IMR-90 (cell line): ENCODE measurements around the gene GLO1. TPM values are rescaled to one million over a fixed set of nuclear protein-coding genes. Genes with fewer than 3 reads are reported as not detected.

Source experiments
- ATAC-seq: fragments of 200-7000 bp; cut with Tn5 transposase; 2 replicates; pipeline ENCODE4 v1.9.1; 2020; ENCODE audit warnings: low read depth, mild to moderate bottlenecking, moderate library complexity
- BruUV-seq: library from RNA; stranded (reverse); fragments of 400-500 nt; replicated peaks from 2 replicates; lab custom pipeline; 2021; lab: Mats Ljungman, UMichigan
- CTCF ChIA-PET: fragments of 300-600 bp; formaldehyde crosslinking; extraction: SDS; loops from one replicate; lab custom pipeline; 2021; ENCODE audit warnings: antibody characterized with exemption; lab: Yijun Ruan, JAX
- POLR2A ChIA-PET: fragments of 300-600 bp; sonication (Branson Sonifier 250); formaldehyde crosslinking; loops from one replicate; lab custom pipeline; 2022; ENCODE audit warnings: antibody characterized with exemption; ENCODE audit not compliant: unreplicated experiment; lab: Charles Lee
- DNase-seq: peaks from one replicate; pipeline ENCODE4 v3.0.0; 2013
- H2AFZ ChIP-seq: replicated peaks from 2 replicates; pipeline ENCODE3; 2013; ENCODE audit warnings: low read length, mild to moderate bottlenecking; ENCODE audit not compliant: poor library complexity
- H2AK5ac ChIP-seq: 2 replicates; pipeline ENCODE4 v1.6.1; 2013; ENCODE audit warnings: low read depth, low read length, inconsistent platforms
- H2AK9ac ChIP-seq: replicated peaks from 2 replicates; pipeline ENCODE3; 2013; ENCODE audit warnings: mild to moderate bottlenecking, low read depth, low read length, moderate library complexity; ENCODE audit not compliant: poor library complexity
- H2BK120ac ChIP-seq: 2 replicates; pipeline ENCODE4 v1.6.1; 2013; ENCODE audit warnings: low read depth, low read length, inconsistent platforms
- H2BK15ac ChIP-seq: 3 replicates; pipeline ENCODE4 v1.6.1; 2013; ENCODE audit warnings: low read depth, low read length, inconsistent platforms
- H2BK20ac ChIP-seq: 2 replicates; pipeline ENCODE4 v1.6.1; 2013; ENCODE audit warnings: low read depth, mild to moderate bottlenecking, inconsistent platforms, low read length, moderate library complexity
- H2BK5ac ChIP-seq: 2 replicates; pipeline ENCODE4 v1.6.1; 2013; ENCODE audit warnings: mild to moderate bottlenecking, low read depth, low read length, inconsistent platforms; ENCODE audit not compliant: poor library complexity, severe bottlenecking
- H3K14ac ChIP-seq: replicated peaks from 2 replicates; pipeline ENCODE4 v1.6.1; 2013; ENCODE audit warnings: low read depth, low read length, inconsistent platforms
- H3K18ac ChIP-seq: 2 replicates; pipeline ENCODE4 v1.6.1; 2013; ENCODE audit warnings: low read depth, low read length, control low read depth
- H3K23ac ChIP-seq: 2 replicates; pipeline ENCODE4 v1.6.1; 2013; ENCODE audit warnings: low read depth, low read length, inconsistent platforms
- H3K27ac ChIP-seq: 2 replicates; pipeline ENCODE4 v1.5.1; 2013; ENCODE audit warnings: mild to moderate bottlenecking, control low read depth, low read length; ENCODE audit not compliant: insufficient read depth
- H3K27me3 ChIP-seq: 2 replicates; pipeline ENCODE4 v1.6.1; 2013; ENCODE audit warnings: low read length; ENCODE audit not compliant: control insufficient read depth, insufficient read depth
- H3K36me3 ChIP-seq: 2 replicates; pipeline ENCODE4 v1.6.1; 2013; ENCODE audit warnings: low read length, mixed read lengths; ENCODE audit not compliant: control insufficient read depth, insufficient read depth
- H3K4ac ChIP-seq: 2 replicates; pipeline ENCODE4 v1.6.1; 2013; ENCODE audit warnings: low read depth, low read length, inconsistent platforms
- H3K4me1 ChIP-seq: 2 replicates; pipeline ENCODE4 v1.6.1; 2013; ENCODE audit warnings: low read length, mixed read lengths; ENCODE audit not compliant: control insufficient read depth, insufficient read depth
- H3K4me2 ChIP-seq: 2 replicates; pipeline ENCODE4 v1.6.1; 2013; ENCODE audit warnings: low read depth, mild to moderate bottlenecking, control low read depth, low read length, moderate library complexity
- H3K4me3 ChIP-seq: 2 replicates; pipeline ENCODE4 v1.5.1; 2013; ENCODE audit warnings: low read depth, mild to moderate bottlenecking, control low read depth, low read length, moderate library complexity; ENCODE audit not compliant: insufficient read depth
- H3K56ac ChIP-seq: 2 replicates; pipeline ENCODE4 v1.6.1; 2013; ENCODE audit warnings: low read length, inconsistent platforms; ENCODE audit not compliant: insufficient read depth; ENCODE audit errors: extremely low read depth
- H3K79me1 ChIP-seq, 2 experiments: 2 replicates each; pipeline ENCODE4 v1.6.1; 2013; ENCODE audit warnings: low read length in 2 of 2, inconsistent platforms in 1 of 2, low read depth in 1 of 2
- H3K9ac ChIP-seq: 2 replicates; pipeline ENCODE4 v1.6.1; 2013; ENCODE audit warnings: low read depth, low read length, control low read depth
- H3K9me1 ChIP-seq: 2 replicates; pipeline ENCODE4 v1.6.1; 2013; ENCODE audit warnings: low read length, inconsistent platforms; ENCODE audit not compliant: insufficient read depth
- H3K9me3 ChIP-seq: 2 replicates; pipeline ENCODE4 v1.6.1; 2013; ENCODE audit warnings: low read length; ENCODE audit not compliant: control insufficient read depth, insufficient read depth
- H4K20me1 ChIP-seq: 2 replicates; pipeline ENCODE4 v1.6.1; 2013; ENCODE audit warnings: low read length, inconsistent platforms; ENCODE audit not compliant: insufficient read depth
- H4K5ac ChIP-seq: 2 replicates; pipeline ENCODE4 v1.6.1; 2013; ENCODE audit warnings: mild to moderate bottlenecking, low read depth, low read length, control low read depth
- H4K8ac ChIP-seq, 2 experiments: 2 replicates each; pipeline ENCODE4 v1.6.1; 2013; ENCODE audit warnings: low read depth in 2 of 2, low read length in 2 of 2, control low read depth in 1 of 2, inconsistent platforms in 1 of 2
- H4K91ac ChIP-seq: 2 replicates; pipeline ENCODE4 v1.6.1; 2013; ENCODE audit warnings: low read depth, low read length, inconsistent platforms; ENCODE audit not compliant: insufficient read depth
- BHLHE40 ChIP-seq: fragments of 150-350 bp; IDR thresholded peaks from 2 replicates; pipeline ENCODE4 v1.6.1; 2016; ENCODE audit warnings: mild to moderate bottlenecking, low read depth, low read length
- CEBPB ChIP-seq: IDR thresholded peaks from 2 replicates; pipeline ENCODE4 v1.6.1; 2012; ENCODE audit warnings: low read depth, low read length, improper control_type of control experiment
- CHD1 ChIP-seq: IDR thresholded peaks from 2 replicates; pipeline ENCODE4 v1.6.1; 2012; ENCODE audit warnings: low read depth, low read length, improper control_type of control experiment
- FOS ChIP-seq: fragments of 150-350 bp; IDR thresholded peaks from 2 replicates; pipeline ENCODE4 v1.6.1; 2016; ENCODE audit warnings: low read depth, low read length
- MAFK ChIP-seq: IDR thresholded peaks from 2 replicates; pipeline ENCODE4 v1.6.1; 2012; ENCODE audit warnings: low read depth, low read length, improper control_type of control experiment
- MAZ ChIP-seq: IDR thresholded peaks from 2 replicates; pipeline ENCODE4 v1.6.1; 2012; ENCODE audit warnings: low read depth, mild to moderate bottlenecking, low read length, improper control_type of control experiment, moderate library complexity, borderline replicate concordance
- MXI1 ChIP-seq: IDR thresholded peaks from 2 replicates; pipeline ENCODE4 v1.6.1; 2012; ENCODE audit warnings: low read depth, mild to moderate bottlenecking, low read length, moderate library complexity, borderline replicate concordance
- NFE2L2 ChIP-seq: fragments of 150-350 bp; IDR thresholded peaks from 2 replicates; pipeline ENCODE4 v1.6.1; 2016; ENCODE audit warnings: low read depth, mild to moderate bottlenecking, low read length
- POLR2A ChIP-seq: IDR thresholded peaks from 2 replicates; pipeline ENCODE4 v1.6.1; 2012; ENCODE audit warnings: mild to moderate bottlenecking, low read depth, low read length
- RAD21 ChIP-seq: IDR thresholded peaks from 2 replicates; pipeline ENCODE4 v1.6.1; 2012; ENCODE audit warnings: low read length, improper control_type of control experiment
- RCOR1 ChIP-seq: IDR thresholded peaks from 2 replicates; pipeline ENCODE4 v1.6.1; 2012; ENCODE audit warnings: mild to moderate bottlenecking, low read length, improper control_type of control experiment; ENCODE audit not compliant: insufficient replicate concordance
- RFX5 ChIP-seq: IDR thresholded peaks from 2 replicates; pipeline ENCODE4 v1.8.0; 2012; ENCODE audit warnings: low read depth, mild to moderate bottlenecking, low read length, moderate library complexity
- SMC3 ChIP-seq: fragments of 150-350 bp; IDR thresholded peaks from 2 replicates; pipeline ENCODE4 v1.6.1; 2016; ENCODE audit warnings: low read depth, mild to moderate bottlenecking, antibody characterized with exemption, low read length, moderate library complexity
- WGBS, 2 experiments: methylation state at CpG; one replicate each; pipeline versions ENCODE4 v1.1.5 to v1.1.7; 2013; ENCODE audit warnings: missing lambda C conversion rate in 2 of 2; ENCODE audit not compliant: insufficient read length in 1 of 2; ENCODE audit errors: extremely low coverage in 2 of 2; 5-methylcytosine and 5-hydroxymethylcytosine counted together
- dilution Hi-C: fragments of 300-500 bp; cut with HindIII; formaldehyde crosslinking; loops from one replicate; pipeline ENCODE4 v1.14.3; 2018; ENCODE audit warnings: low sequenced_read_pairs; ENCODE audit not compliant: unreplicated experiment
- in situ Hi-C: fragments of 300-500 bp; cut with MboI; formaldehyde crosslinking; loops from 3 replicates; pipeline ENCODE4 v1.14.3; 2019; ENCODE audit warnings: low sequenced_read_pairs, inconsistent platforms, mixed read lengths
- intact Hi-C: fragments of 100-400 bp; cut with micrococcal nuclease; formaldehyde crosslinking; loops from 2 replicates; pipeline ENCODE4 v1.10.0; 2022
- polyA plus RNA-seq, 3 experiments: library from polyadenylated mRNA; depleted of rRNA; stranded (reverse); fragments of >200 nt; gene quantifications; 2 replicates each; pipeline ENCODE4 v1.2.3, GENCODE V29; 2012; ENCODE audit warnings: low replicate concordance in 1 of 3
- total RNA-seq: library from RNA; depleted of rRNA; stranded (reverse); fragments of >200 nt; gene quantifications from 2 replicates; pipeline ENCODE4 v1.2.3, GENCODE V29; 2012
- TF ChIP-seq, protein P1 (sequence below): conservative IDR thresholded peaks from 2 replicates; pipeline ENCODE4 v1.5.1; 2012; ENCODE audit warnings: mild to moderate bottlenecking, low read depth, low read length, improper control_type of control experiment
- TF ChIP-seq, protein P2 (sequence below): fragments of 150-350 bp; IDR thresholded peaks from 2 replicates; pipeline ENCODE4 v1.6.1; 2017; ENCODE audit warnings: mild to moderate bottlenecking, antibody characterized with exemption, low read length, low read depth
- TF ChIP-seq, protein P3 (sequence below): fragments of 150-350 bp; IDR thresholded peaks from 2 replicates; pipeline ENCODE4 v1.6.1; 2016; ENCODE audit warnings: low read depth, mild to moderate bottlenecking, low read length, moderate library complexity, borderline replicate concordance

GLO1 gene
- total and polyA plus RNA-seq, 2 of the 4 experiments (the other 2 are of a cell fraction) = 65.1 to 111 TPM

DNA sequence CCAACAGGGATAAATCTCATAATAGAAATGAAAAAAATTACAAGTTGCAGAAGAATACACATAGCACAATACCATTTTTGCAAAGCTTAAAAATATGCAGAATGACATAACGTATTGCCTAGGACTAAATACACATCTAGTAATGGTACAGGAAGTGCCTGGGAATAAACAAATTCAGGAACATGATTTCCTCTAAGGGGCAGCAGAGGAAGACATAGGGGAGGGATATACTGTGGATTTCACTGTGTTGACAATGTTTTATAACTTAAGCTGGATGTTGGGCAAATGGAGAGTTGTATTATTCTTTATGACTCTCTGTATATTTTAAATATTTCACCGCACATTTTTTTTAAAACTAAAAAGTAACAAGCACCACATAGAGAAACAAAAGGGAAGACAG, 5.6 kb upstream of the GLO1 start:
- no peak for ATAC-seq

More for the DNA sequence above, 5.6 kb upstream of the GLO1 start:
- Histone ChIP-seq H3K56ac (no peak overlapping the region), H4K5ac (no peak overlapping the region), H4K20me1 (no peaks in the 10 kb centered on the region), H3K79me1 (no peaks in the 10 kb centered on the region), H3K27ac (no peak overlapping the region), H3K9me3 (no peaks in the 10 kb centered on the region), H2BK120ac (no peak overlapping the region), H3K9ac (no peak overlapping the region), H3K4me3 (no peak overlapping the region), H2BK15ac (no peak overlapping the region), H3K36me3 (no peaks in the 10 kb centered on the region), H3K23ac (no peak overlapping the region), H3K4ac (no peak overlapping the region), H2AK9ac (no peak overlapping the region), H3K4me1 (no peaks in the 10 kb centered on the region), H2AK5ac (no peak overlapping the region), H3K27me3 (peaks cover 6% of the 10 kb centered on the region), H3K4me2 (no peak overlapping the region), H3K9me1 (no peaks in the 10 kb centered on the region), H4K8ac (no peak overlapping the region), H2BK5ac (no peak overlapping the region), H2AFZ (no peak overlapping the region), H3K14ac (no peak overlapping the region), H4K91ac (no peak overlapping the region), H2BK20ac (no peak overlapping the region), H3K18ac (no peak overlapping the region)
- ChIA-PET CTCF (no interaction called here), POLR2A (no interaction called here)
- in situ Hi-C loops = no loop called here
- WGBS, 2 experiments = no CpG with 5 or more reads among the region's 2 CpGs
- DNase-seq = no peak
- intact Hi-C loops = no loop called here
- no TSS peak for BruUV-seq
- TF ChIP-seq MXI1 (no peak), CHD1 (no peak), CEBPB (no peak), RAD21 (no peak), RFX5 (no peak), SMC3 (no peak), FOS (no peak), BHLHE40 (no peak), POLR2A (no peak), MAZ (no peak), RCOR1 (no peak), NFE2L2 (no peak), MAFK (no peak)
- TF ChIP-seq, protein P1, sequence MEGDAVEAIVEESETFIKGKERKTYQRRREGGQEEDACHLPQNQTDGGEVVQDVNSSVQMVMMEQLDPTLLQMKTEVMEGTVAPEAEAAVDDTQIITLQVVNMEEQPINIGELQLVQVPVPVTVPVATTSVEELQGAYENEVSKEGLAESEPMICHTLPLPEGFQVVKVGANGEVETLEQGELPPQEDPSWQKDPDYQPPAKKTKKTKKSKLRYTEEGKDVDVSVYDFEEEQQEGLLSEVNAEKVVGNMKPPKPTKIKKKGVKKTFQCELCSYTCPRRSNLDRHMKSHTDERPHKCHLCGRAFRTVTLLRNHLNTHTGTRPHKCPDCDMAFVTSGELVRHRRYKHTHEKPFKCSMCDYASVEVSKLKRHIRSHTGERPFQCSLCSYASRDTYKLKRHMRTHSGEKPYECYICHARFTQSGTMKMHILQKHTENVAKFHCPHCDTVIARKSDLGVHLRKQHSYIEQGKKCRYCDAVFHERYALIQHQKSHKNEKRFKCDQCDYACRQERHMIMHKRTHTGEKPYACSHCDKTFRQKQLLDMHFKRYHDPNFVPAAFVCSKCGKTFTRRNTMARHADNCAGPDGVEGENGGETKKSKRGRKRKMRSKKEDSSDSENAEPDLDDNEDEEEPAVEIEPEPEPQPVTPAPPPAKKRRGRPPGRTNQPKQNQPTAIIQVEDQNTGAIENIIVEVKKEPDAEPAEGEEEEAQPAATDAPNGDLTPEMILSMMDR = no peak
- TF ChIP-seq, protein P2, sequence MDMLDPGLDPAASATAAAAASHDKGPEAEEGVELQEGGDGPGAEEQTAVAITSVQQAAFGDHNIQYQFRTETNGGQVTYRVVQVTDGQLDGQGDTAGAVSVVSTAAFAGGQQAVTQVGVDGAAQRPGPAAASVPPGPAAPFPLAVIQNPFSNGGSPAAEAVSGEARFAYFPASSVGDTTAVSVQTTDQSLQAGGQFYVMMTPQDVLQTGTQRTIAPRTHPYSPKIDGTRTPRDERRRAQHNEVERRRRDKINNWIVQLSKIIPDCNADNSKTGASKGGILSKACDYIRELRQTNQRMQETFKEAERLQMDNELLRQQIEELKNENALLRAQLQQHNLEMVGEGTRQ = no peak
- TF ChIP-seq, protein P3, sequence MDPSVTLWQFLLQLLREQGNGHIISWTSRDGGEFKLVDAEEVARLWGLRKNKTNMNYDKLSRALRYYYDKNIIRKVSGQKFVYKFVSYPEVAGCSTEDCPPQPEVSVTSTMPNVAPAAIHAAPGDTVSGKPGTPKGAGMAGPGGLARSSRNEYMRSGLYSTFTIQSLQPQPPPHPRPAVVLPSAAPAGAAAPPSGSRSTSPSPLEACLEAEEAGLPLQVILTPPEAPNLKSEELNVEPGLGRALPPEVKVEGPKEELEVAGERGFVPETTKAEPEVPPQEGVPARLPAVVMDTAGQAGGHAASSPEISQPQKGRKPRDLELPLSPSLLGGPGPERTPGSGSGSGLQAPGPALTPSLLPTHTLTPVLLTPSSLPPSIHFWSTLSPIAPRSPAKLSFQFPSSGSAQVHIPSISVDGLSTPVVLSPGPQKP = no peak
- dilution Hi-C loops = no loop called here
